ENCODE data around the gene R3HDM1.

GRCh38 chr2:135664623-135665068 lies 133.4 kb downstream of the R3HDM1 start:
- TF ChIP-seq, protein P1, sequence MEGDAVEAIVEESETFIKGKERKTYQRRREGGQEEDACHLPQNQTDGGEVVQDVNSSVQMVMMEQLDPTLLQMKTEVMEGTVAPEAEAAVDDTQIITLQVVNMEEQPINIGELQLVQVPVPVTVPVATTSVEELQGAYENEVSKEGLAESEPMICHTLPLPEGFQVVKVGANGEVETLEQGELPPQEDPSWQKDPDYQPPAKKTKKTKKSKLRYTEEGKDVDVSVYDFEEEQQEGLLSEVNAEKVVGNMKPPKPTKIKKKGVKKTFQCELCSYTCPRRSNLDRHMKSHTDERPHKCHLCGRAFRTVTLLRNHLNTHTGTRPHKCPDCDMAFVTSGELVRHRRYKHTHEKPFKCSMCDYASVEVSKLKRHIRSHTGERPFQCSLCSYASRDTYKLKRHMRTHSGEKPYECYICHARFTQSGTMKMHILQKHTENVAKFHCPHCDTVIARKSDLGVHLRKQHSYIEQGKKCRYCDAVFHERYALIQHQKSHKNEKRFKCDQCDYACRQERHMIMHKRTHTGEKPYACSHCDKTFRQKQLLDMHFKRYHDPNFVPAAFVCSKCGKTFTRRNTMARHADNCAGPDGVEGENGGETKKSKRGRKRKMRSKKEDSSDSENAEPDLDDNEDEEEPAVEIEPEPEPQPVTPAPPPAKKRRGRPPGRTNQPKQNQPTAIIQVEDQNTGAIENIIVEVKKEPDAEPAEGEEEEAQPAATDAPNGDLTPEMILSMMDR (IDR thresholded peaks at IDR 0.05): no peak
- TF ChIP-seq POLR2A (IDR thresholded peaks at IDR 0.05): no peak

Data from body of pancreas (tissue), 4 donors.